Measurements from ENCODE around the gene PFKFB3. TPM values are rescaled to one million over a fixed set of nuclear protein-coding genes. Genes with fewer than 3 reads are reported as not detected.

The PFKFB3 gene
- polyA plus RNA-seq, 3 donors, result 25.3 to 63.3 (median 31.4) TPM

- no peak for DNase-seq (ENCODE audit: extremely low read depth in 1 of 11, low read depth in 9 of 11, low spot score in 4 of 11)
Measured at GRCh38 chr10:6213908-6214307, 11.2 kb downstream of the PFKFB3 start.

GRCh38 chr10:6214612-6215011 is 11.9 kb downstream of the PFKFB3 start:
- DNase-seq (ENCODE audit: extremely low read depth in 1 of 11, low read depth in 9 of 11, low spot score in 4 of 11), result no peak

GRCh38 chr10:6215241-6215640 is 12.5 kb downstream of the PFKFB3 start:
- no peak for DNase-seq (ENCODE audit: extremely low read depth in 1 of 11, low read depth in 9 of 11, low spot score in 4 of 11)

- no peak for DNase-seq (ENCODE audit: extremely low read depth in 1 of 11, low read depth in 9 of 11, low spot score in 4 of 11)
Measured at GRCh38 chr10:6215683-6216484, 13.2 kb downstream of the PFKFB3 start.

GRCh38 chr10:6216916-6217315 is 14.2 kb downstream of the PFKFB3 start:
- no peak for DNase-seq (ENCODE audit: extremely low read depth in 1 of 11, low read depth in 9 of 11, low spot score in 4 of 11)

- DNase-seq (ENCODE audit: extremely low read depth in 1 of 11, low read depth in 9 of 11, low spot score in 4 of 11), result no peak
Measured at GRCh38 chr10:6217611-6218010, 14.9 kb downstream of the PFKFB3 start.

GRCh38 chr10:6218692-6219493 is 16.2 kb downstream of the PFKFB3 start:
- no peak for DNase-seq (ENCODE audit: extremely low read depth in 1 of 11, low read depth in 9 of 11, low spot score in 4 of 11)

GRCh38 chr10:6219494-6219836 is 16.7 kb downstream of the PFKFB3 start:
- DNase-seq (ENCODE audit: extremely low read depth in 1 of 11, low read depth in 9 of 11, low spot score in 4 of 11), result no peak

GRCh38 chr10:6220418-6221191 is 17.9 kb downstream of the PFKFB3 start:
- no peak for DNase-seq (ENCODE audit: extremely low read depth in 1 of 11, low read depth in 9 of 11, low spot score in 4 of 11)

GRCh38 chr10:6221192-6221940 is 18.6 kb downstream of the PFKFB3 start:
- DNase-seq (ENCODE audit: extremely low read depth in 1 of 11, low read depth in 9 of 11, low spot score in 4 of 11), result no peak

GRCh38 chr10:6221971-6222751 is 19.4 kb downstream of the PFKFB3 start:
- no peak for DNase-seq (ENCODE audit: extremely low read depth in 1 of 11, low read depth in 9 of 11, low spot score in 4 of 11)

- no peak for DNase-seq (ENCODE audit: extremely low read depth in 1 of 11, low read depth in 9 of 11, low spot score in 4 of 11)
Measured at GRCh38 chr10:6222755-6223154, 20.0 kb downstream of the PFKFB3 start.

- DNase-seq (ENCODE audit: extremely low read depth in 1 of 11, low read depth in 9 of 11, low spot score in 4 of 11), result no peak
Measured at GRCh38 chr10:6223981-6224380, 21.2 kb downstream of the PFKFB3 start.

- no peak for DNase-seq (ENCODE audit: extremely low read depth in 1 of 11, low read depth in 9 of 11, low spot score in 4 of 11)
Measured at GRCh38 chr10:6224781-6225180, 22.0 kb downstream of the PFKFB3 start.

- no peak for DNase-seq (ENCODE audit: extremely low read depth in 1 of 11, low read depth in 9 of 11, low spot score in 4 of 11)
Measured at GRCh38 chr10:6225263-6225814, 22.6 kb downstream of the PFKFB3 start.

GRCh38 chr10:6226216-6226615 is 23.5 kb downstream of the PFKFB3 start:
- DNase-seq (ENCODE audit: extremely low read depth in 1 of 11, low read depth in 9 of 11, low spot score in 4 of 11), result no peak

GRCh38 chr10:6227346-6227745 is 24.6 kb downstream of the PFKFB3 start:
- no peak for DNase-seq (ENCODE audit: extremely low read depth in 1 of 11, low read depth in 9 of 11, low spot score in 4 of 11)

- peak in 1 of 11 donors; percentile 45 for DNase-seq (ENCODE audit: extremely low read depth in 1 of 11, low read depth in 9 of 11, low spot score in 4 of 11)
Measured at GRCh38 chr10:6228010-6228511, 25.3 kb downstream of the PFKFB3 start.

Data from renal cortex interstitium (tissue), 11 donors.